Measurements from ENCODE around the gene CBLN1.
A peak's percentile ranks its signal among the peaks of the same experiment; 100 is the strongest.

CBLN1 gene

GRCh38 chr16:49284962-49285361, 3.3 kb upstream of the CBLN1 start:
- Mint-ChIP-seq H3K4me1 (peaks cover 31% of the 10 kb centered on the region), H3K9me3 (no peaks in the 10 kb centered on the region), H3K27me3 (ENCODE audit: low read depth, poor library complexity) (peaks cover 89% of the 10 kb centered on the region), H3K36me3 (ENCODE audit: low read depth) (no peaks in the 10 kb centered on the region), H3K27ac (no peak overlapping the region), H3K4me3 (no peak overlapping the region)
- no peak for TF ChIP-seq CTCF (IDR thresholded peaks at IDR 0.05)
- DNase-seq = no peak

DNA sequence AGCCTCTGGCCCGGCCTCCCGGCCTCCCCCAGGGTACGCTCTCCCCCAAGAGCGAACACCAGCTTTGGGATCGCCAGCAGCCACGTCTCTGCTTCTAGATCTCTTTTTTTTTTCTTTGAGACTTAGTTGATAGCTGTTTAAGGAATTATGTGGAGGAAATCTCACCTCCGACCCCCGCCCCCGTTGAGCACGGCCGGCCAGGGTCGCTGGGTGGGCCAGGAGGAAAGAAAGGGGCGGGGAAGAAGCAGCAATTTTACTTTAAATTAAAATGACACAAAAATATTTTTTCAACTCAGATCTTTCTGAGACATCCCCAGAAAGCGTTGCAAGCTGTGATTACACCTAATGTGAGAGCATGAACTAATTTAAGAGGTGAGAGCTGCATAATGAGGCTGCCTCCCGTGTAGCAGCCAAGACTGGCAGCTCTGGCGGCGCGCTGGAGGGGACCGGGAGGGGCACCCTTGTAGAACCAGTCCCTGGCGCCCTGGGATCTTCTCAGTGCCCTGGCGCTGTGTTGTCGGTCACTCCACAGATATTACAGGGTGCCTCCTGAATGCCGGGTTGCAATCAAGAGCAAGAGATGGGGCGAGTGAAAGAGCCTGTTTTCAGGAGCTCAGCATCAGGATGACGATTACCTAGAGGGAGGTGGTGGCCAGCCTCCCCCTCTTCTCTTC, 1.9 kb upstream of the CBLN1 start:
- Mint-ChIP-seq H3K4me3 (peak overlapping the region; percentile 64), H3K36me3 (ENCODE audit: low read depth) (no peaks in the 10 kb centered on the region), H3K27ac (no peak overlapping the region), H3K9me3 (no peaks in the 10 kb centered on the region), H3K27me3 (ENCODE audit: low read depth, poor library complexity) (peaks cover 93% of the 10 kb centered on the region), H3K4me1 (peaks cover 45% of the 10 kb centered on the region)
- DNase-seq = peak; percentile 5
- TF ChIP-seq CTCF (IDR thresholded peaks at IDR 0.05) = no peak

DNA sequence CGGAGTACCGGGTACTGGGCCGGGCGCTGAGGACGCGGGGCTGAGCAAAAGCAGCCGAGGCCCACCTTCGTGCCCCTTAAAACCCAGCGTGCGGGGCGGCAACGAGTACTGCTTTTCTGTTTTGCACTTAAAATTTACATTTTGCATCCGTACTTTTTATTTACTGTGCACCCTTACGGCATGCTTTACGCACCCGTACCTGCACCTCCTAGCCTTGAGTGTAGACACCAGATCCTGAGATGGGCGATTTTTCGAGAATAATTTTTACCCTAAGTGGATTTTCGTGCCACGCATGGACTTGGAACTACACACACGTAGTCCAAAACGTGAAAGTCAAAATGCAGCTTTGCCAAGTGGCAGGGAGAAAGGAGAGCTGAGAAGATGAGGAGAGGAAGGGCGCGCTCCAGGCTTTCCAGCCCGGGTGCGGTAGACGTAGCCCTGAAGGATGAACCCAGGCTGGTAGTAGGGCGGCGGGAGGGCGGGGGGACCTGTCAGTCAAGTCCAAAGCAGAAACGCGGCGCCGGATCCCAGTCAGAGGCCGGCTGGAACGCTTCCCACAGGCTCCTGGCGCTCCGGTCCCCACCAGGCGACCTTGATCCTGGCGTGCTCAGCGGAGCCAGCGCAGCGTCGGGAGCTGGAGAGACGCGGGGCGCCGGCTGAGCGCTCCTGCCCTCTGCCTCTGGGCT, 1.2 kb upstream of the CBLN1 start:
- TF ChIP-seq CTCF (IDR thresholded peaks at IDR 0.05) = no peak
- H3K36me3 Mint-ChIP-seq (ENCODE audit: low read depth) = no peaks in the 10 kb centered on the region
- peaks cover 94% of the 10 kb centered on the region for H3K27me3 Mint-ChIP-seq (ENCODE audit: low read depth, poor library complexity)
- peaks cover 52% of the 10 kb centered on the region for H3K4me1 Mint-ChIP-seq
- peak overlapping the region; percentile 76 for H3K4me3 Mint-ChIP-seq
- DNase-seq = peak; percentile 73
- no peak overlapping the region for H3K27ac Mint-ChIP-seq
- no peaks in the 10 kb centered on the region for H3K9me3 Mint-ChIP-seq

- Mint-ChIP-seq H3K27me3 (ENCODE audit: low read depth, poor library complexity) (peaks cover 94% of the 10 kb centered on the region), H3K4me1 (peaks cover 60% of the 10 kb centered on the region), H3K9me3 (no peaks in the 10 kb centered on the region), H3K4me3 (peak overlapping the region; percentile 76), H3K36me3 (ENCODE audit: low read depth) (no peaks in the 10 kb centered on the region), H3K27ac (no peak overlapping the region)
- peak; percentile 24 for TF ChIP-seq CTCF (IDR thresholded peaks at IDR 0.05)
- peak; percentile 98 for DNase-seq
Measured at GRCh38 chr16:49281843-49282642, 405 bp upstream of the CBLN1 start.

DNA sequence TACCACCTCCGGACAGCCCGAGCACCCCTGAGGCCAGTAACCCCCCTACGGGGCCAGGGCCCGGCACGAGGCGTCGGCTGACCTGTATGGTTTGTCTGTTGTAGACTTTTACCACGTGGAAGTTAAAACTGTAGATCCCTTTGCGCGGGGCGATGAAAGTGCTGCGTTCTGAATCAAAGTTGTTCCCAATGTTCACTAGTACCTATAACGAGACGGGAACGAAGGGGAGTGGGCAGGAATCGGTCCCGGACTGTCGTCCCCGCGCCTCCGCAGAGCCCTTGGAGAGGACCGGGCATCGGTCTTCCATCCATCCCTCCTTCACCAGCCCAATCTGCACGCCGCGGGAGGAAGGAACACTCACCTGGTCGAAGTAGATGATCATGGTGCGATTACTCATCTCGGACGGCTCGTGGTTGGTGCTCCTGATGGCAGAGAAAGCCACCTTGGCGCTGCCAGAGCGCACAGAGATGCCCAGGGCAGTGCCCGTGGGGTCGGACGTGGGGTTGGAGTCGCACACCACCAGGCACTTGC, 732 bp downstream of the CBLN1 start:
- no peaks in the 10 kb centered on the region for H3K36me3 Mint-ChIP-seq (ENCODE audit: low read depth)
- no peaks in the 10 kb centered on the region for H3K9me3 Mint-ChIP-seq
- peaks cover 60% of the 10 kb centered on the region for H3K4me1 Mint-ChIP-seq
- DNase-seq = peak; percentile 5
- peaks cover 94% of the 10 kb centered on the region for H3K27me3 Mint-ChIP-seq (ENCODE audit: low read depth, poor library complexity)
- peak overlapping the region; percentile 68 for H3K4me3 Mint-ChIP-seq
- H3K27ac Mint-ChIP-seq = no peak overlapping the region
- TF ChIP-seq CTCF (IDR thresholded peaks at IDR 0.05) = no peak
